Panc1 (cell line): Measurements from ENCODE around the gene SPTA1. TPM values are rescaled to one million over a fixed set of nuclear protein-coding genes. Genes with fewer than 3 reads are reported as not detected.

ENCODE experiments used
- ATAC-seq: fragments of 200-7000 bp; cut with Tn5 transposase; 2 replicates; pipeline ENCODE4 v1.9.1; 2020; ENCODE audit warnings: mild to moderate bottlenecking, moderate library complexity
- BruUV-seq: library from RNA; stranded (reverse); fragments of 400-500 nt; replicated peaks from 2 replicates; lab custom pipeline; 2021; lab: Mats Ljungman, UMichigan
- CTCF ChIA-PET: fragments of 300-600 bp; sonication (Branson Sonifier 250); formaldehyde crosslinking; loops from one replicate; lab custom pipeline; 2022; ENCODE audit warnings: antibody characterized with exemption; lab: Charles Lee
- POLR2A ChIA-PET: fragments of 300-600 bp; sonication (Branson Sonifier 250); formaldehyde crosslinking; loops from one replicate; lab custom pipeline; 2022; ENCODE audit warnings: antibody characterized with exemption; lab: Charles Lee
- DNase-seq: peaks from one replicate; pipeline ENCODE4 v3.0.0-alpha.2; 2010; ENCODE audit warnings: low read depth, low spot score
- H3K27ac ChIP-seq: 2 replicates; pipeline ENCODE4 v1.5.1; 2011; ENCODE audit warnings: mild to moderate bottlenecking, low read length, inconsistent platforms
- H3K27me3 ChIP-seq: fragments of 200-500 bp; sonication (Bioruptor generic); 2 replicates; pipeline ENCODE4 v1.6.0; 2014; ENCODE audit warnings: low read length, inconsistent platforms; ENCODE audit not compliant: control insufficient read depth, insufficient read depth
- H3K36me3 ChIP-seq: fragments of 200-500 bp; sonication (Bioruptor generic); 2 replicates; pipeline ENCODE4 v1.5.1; 2014; ENCODE audit warnings: inconsistent platforms, mild to moderate bottlenecking, low read length, moderate library complexity; ENCODE audit not compliant: control insufficient read depth, insufficient read depth
- H3K4me1 ChIP-seq: 2 replicates; pipeline ENCODE4 v1.5.1; 2011; ENCODE audit warnings: inconsistent platforms, mild to moderate bottlenecking, low read length, moderate library complexity; ENCODE audit not compliant: control insufficient read depth, insufficient read depth
- H3K4me3 ChIP-seq, 2 experiments: 2 replicates each; pipeline ENCODE4 v1.5.1; 2011 to 2012; ENCODE audit warnings: low read depth in 2 of 2, low read length in 2 of 2, mild to moderate bottlenecking in 2 of 2, inconsistent platforms in 1 of 2, moderate library complexity in 1 of 2
- H3K9me3 ChIP-seq: fragments of 200-500 bp; sonication (Bioruptor generic); 2 replicates; pipeline ENCODE4 v1.5.1; 2014; ENCODE audit warnings: low read depth, mild to moderate bottlenecking, inconsistent platforms, low read length, moderate library complexity; ENCODE audit not compliant: control insufficient read depth, insufficient read depth
- CTCF ChIP-seq: fragments of 450-650 bp; IDR thresholded peaks from 2 replicates; pipeline ENCODE4 v1.5.1; 2017; ENCODE audit warnings: mild to moderate bottlenecking
- POLR2AphosphoS5 ChIP-seq: IDR thresholded peaks from 2 replicates; pipeline ENCODE4 v1.6.1; 2012; ENCODE audit warnings: mild to moderate bottlenecking, low read depth, low read length, moderate library complexity
- REST ChIP-seq, 2 experiments: IDR thresholded peaks; 2 replicates each; pipeline ENCODE4 v1.6.1; 2011 to 2012; ENCODE audit warnings: low read depth in 2 of 2, control low read depth in 1 of 2, low read length in 1 of 2, mild to moderate bottlenecking in 1 of 2, moderate library complexity in 1 of 2; ENCODE audit not compliant: insufficient read depth in 1 of 2
- SIN3A ChIP-seq: IDR thresholded peaks from 2 replicates; pipeline ENCODE4 v1.6.1; 2012; ENCODE audit warnings: low read depth, mild to moderate bottlenecking, low read length, moderate library complexity, borderline replicate concordance; ENCODE audit not compliant: insufficient read depth
- TCF7L2 ChIP-seq: IDR thresholded peaks from 2 replicates; pipeline ENCODE4 v1.6.1; 2011; ENCODE audit warnings: mild to moderate bottlenecking, low read depth, low read length, inconsistent platforms
- in situ Hi-C: cut with HindIII; loops from 2 replicates; pipeline ENCODE4 v1.10.0; 2016; ENCODE audit warnings: low sequenced_read_pairs, low pct_unique_long_range_greater_than_20kb
- intact Hi-C: fragments of 100-400 bp; cut with micrococcal nuclease; formaldehyde crosslinking; loops from one replicate; pipeline ENCODE4 v1.10.0; 2022; ENCODE audit not compliant: unreplicated experiment
- total RNA-seq: library from RNA; stranded (reverse); gene quantifications from one replicate; pipeline ENCODE4 v1.2.1, GENCODE V29; 2021; ENCODE audit not compliant: unreplicated experiment

SPTA1 gene
- total RNA-seq, 1 experiment from 2014 or later = not detected

DNA sequence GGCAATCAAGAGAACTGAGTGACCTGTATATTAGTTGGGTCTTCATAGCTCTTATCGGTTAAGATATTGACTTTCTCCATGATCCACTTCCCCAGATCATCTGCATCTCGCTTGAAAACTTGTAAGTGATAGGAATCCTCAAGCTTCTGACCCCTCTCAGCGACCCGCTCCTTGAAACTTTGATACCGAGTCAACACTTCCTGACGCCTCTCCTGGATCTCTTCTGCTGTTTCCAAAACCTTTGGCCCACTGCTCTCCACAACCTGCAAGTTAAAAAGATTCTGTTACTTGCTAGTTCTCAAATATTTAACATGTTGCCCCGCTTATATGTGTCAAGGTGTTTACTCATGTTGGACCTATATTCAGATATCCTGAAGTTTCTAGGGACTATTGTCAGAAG is 1.4 kb downstream of the SPTA1 start:
- in situ Hi-C loops (no loop called here), intact Hi-C loops (no loop called here)
- ChIA-PET CTCF (no interaction called here), POLR2A (no interaction called here)
- BruUV-seq = no TSS peak
- H3K4me3 ChIP-seq = no peak overlapping the region
- TF ChIP-seq CTCF (no peak), TCF7L2 (no peak)
- H3K4me1 ChIP-seq = no peaks in the 10 kb centered on the region
- no peaks in the 10 kb centered on the region for H3K9me3 ChIP-seq
- H3K27me3 ChIP-seq = no peaks in the 10 kb centered on the region
- H3K36me3 ChIP-seq = no peaks in the 10 kb centered on the region
- ATAC-seq (no peak), DNase-seq (no peak)
- no peak overlapping the region for H3K27ac ChIP-seq

DNA sequence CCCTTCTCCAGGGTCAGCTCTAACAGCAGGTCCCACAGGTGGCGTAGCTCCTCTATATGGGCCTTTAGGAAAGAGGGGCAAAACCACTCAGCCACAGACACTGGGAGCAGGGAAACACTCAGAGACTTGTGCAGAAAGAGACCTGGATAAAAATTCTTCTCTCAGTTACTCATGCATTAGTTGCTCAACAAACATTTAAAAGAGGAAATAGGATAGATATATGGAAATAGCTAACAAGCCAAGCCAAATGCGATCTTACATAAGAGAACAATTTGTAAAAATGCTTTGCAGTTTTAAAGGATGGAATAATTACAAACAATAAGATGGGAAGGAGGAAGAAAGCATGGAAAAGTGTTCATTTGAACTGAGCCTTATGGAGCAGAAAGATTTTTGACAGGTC is 4.9 kb downstream of the SPTA1 start:
- no peaks in the 10 kb centered on the region for H3K9me3 ChIP-seq
- no peaks in the 10 kb centered on the region for H3K36me3 ChIP-seq
- POLR2A ChIA-PET = no interaction called here
- DNase-seq (no peak), ATAC-seq (no peak)
- CTCF ChIA-PET = no interaction called here
- no peaks in the 10 kb centered on the region for H3K4me1 ChIP-seq
- H3K27ac ChIP-seq = no peak overlapping the region
- no peaks in the 10 kb centered on the region for H3K27me3 ChIP-seq
- H3K4me3 ChIP-seq = no peak overlapping the region
- TF ChIP-seq SIN3A = no peak
- no peak for TF ChIP-seq REST (IDR thresholded peaks at IDR 0.05; ENCODE audit: insufficient read depth in 1 of 2, low read depth in 2 of 2, low read length in 1 of 2)
- TF ChIP-seq TCF7L2 = no peak
- no peak for TF ChIP-seq POLR2AphosphoS5
- no peak for TF ChIP-seq CTCF
- no TSS peak for BruUV-seq
- in situ Hi-C loops (no loop called here), intact Hi-C loops (no loop called here)

- BruUV-seq = no TSS peak
- Histone ChIP-seq H3K4me1 (no peaks in the 10 kb centered on the region), H3K9me3 (no peaks in the 10 kb centered on the region), H3K4me3 (no peak overlapping the region), H3K27ac (no peak overlapping the region), H3K36me3 (no peaks in the 10 kb centered on the region), H3K27me3 (no peaks in the 10 kb centered on the region)
- in situ Hi-C loops = no loop called here
- no peak for ATAC-seq
- POLR2A ChIA-PET = no interaction called here
- CTCF ChIA-PET = no interaction called here
- TF ChIP-seq SIN3A (no peak), REST (IDR thresholded peaks at IDR 0.05; ENCODE audit: insufficient read depth in 1 of 2, low read depth in 2 of 2, low read length in 1 of 2) (no peak), CTCF (no peak), POLR2AphosphoS5 (no peak), TCF7L2 (no peak)
- intact Hi-C loops = no loop called here
- no peak for DNase-seq
Measured at GRCh38 chr1:158679289-158679688, 7.2 kb downstream of the SPTA1 start.
